GM12892 (cell line): ENCODE data around the gene PHF21B.

ENCODE experiments used
- POLR2A ChIP-seq: IDR thresholded peaks from 2 replicates; pipeline ENCODE4 v1.6.1; 2011; ENCODE audit warnings: low read depth, low read length, control low read depth
- POLR2AphosphoS5 ChIP-seq: IDR thresholded peaks from 2 replicates; pipeline ENCODE4 v1.6.1; 2011; ENCODE audit warnings: low read depth, low read length, control low read depth

- TF ChIP-seq POLR2AphosphoS5 (no peak), POLR2A (no peak)
Measured at GRCh38 chr22:44981857-44982256, 27.9 kb downstream of the PHF21B start.
